Gastroesophageal sphincter (tissue), 4 donors: Measurements from ENCODE around the gene KLK6. TPM values are rescaled to one million over a fixed set of nuclear protein-coding genes. Genes with fewer than 3 reads are reported as not detected.

Source experiments
- ATAC-seq: fragments of 150-250 bp; one replicate; pipeline ENCODE4 v1.9.1; 2016; ENCODE audit warnings: mild to moderate bottlenecking, moderate library complexity
- H3K27ac ChIP-seq, 4 donors: fragments of 200-600 bp; sonication (generic) in 3 of 4; 1 replicate in 3 of 4; 2 replicates in 1 of 4; pipeline ENCODE4 v1.5.1; 2016 to 2019
- H3K27me3 ChIP-seq: fragments of 200-600 bp; sonication (generic); one replicate; pipeline ENCODE4 v1.5.1; 2019
- H3K36me3 ChIP-seq, 2 donors: fragments of 200-600 bp; sonication (generic); one replicate each; pipeline ENCODE4 v1.5.1; 2019; ENCODE audit warnings: control low read depth in 1 of 2
- H3K4me1 ChIP-seq, 3 donors: fragments of 200-600 bp; sonication (generic); 1 replicate in 2 of 3; 2 replicates in 1 of 3; pipeline ENCODE4 v1.5.1; 2016 to 2019; ENCODE audit warnings: control low read depth in 2 of 3
- H3K4me3 ChIP-seq, 2 donors: fragments of 200-600 bp; sonication (generic); one replicate each; pipeline ENCODE4 v1.5.1; 2019; ENCODE audit warnings: mild to moderate bottlenecking in 1 of 2, moderate library complexity in 1 of 2
- H3K9me3 ChIP-seq, 3 donors: fragments of 200-600 bp; sonication (generic); one replicate each; pipeline ENCODE4 v1.5.1; 2017 to 2019; ENCODE audit warnings: control low read depth in 2 of 3
- CTCF ChIP-seq, 4 experiments: fragments of 200-600 bp in 2 of 4; fragments of 450-650 bp in 2 of 4; sonication (generic) in 1 of 4; IDR thresholded peaks; one replicate each; pipeline ENCODE4 v1.5.1; 2017 to 2019; ENCODE audit warnings: antibody characterized with exemption in 4 of 4, mild to moderate bottlenecking in 2 of 4, moderate library complexity in 2 of 4
- EP300 ChIP-seq: sonication (generic); formaldehyde crosslinking; IDR thresholded peaks from one replicate; pipeline ENCODE4 v1.6.1; 2017; ENCODE audit warnings: antibody characterized with exemption, mild to moderate bottlenecking
- POLR2A ChIP-seq, 2 donors: fragments of 450-650 bp; IDR thresholded peaks; one replicate each; pipeline ENCODE4 v1.6.1; 2017; ENCODE audit warnings: antibody characterized with exemption in 2 of 2, mild to moderate bottlenecking in 2 of 2, moderate library complexity in 1 of 2
- POLR2AphosphoS5 ChIP-seq: sonication (generic); formaldehyde crosslinking; IDR thresholded peaks from one replicate; pipeline ENCODE4 v1.6.1; 2017; ENCODE audit warnings: antibody characterized with exemption
- whole genome bisulfite sequencing, 2 donors: methylation state at CpG; one replicate each; pipeline ENCODE4 v1.1.5; 2018; ENCODE audit warnings: low coverage in 1 of 2; 5-methylcytosine and 5-hydroxymethylcytosine counted together
- total RNA-seq, 4 donors: library from RNA; depleted of rRNA; stranded (reverse); fragments of >200 nt; gene quantifications; one replicate each; pipeline ENCODE4 v1.1.0, GENCODE V29; 2016

KLK6 gene
- total RNA-seq, 4 donors from 2014 or later, result 1.1 to 7.8 TPM; not detected in 2

- 20% methylated on average over 1 of the region's 7 CpGs; no CpG with 5 or more reads in 1 of the 2 donors for WGBS, 2 donors
- H3K4me3 ChIP-seq, result no peak overlapping the region
- TF ChIP-seq CTCF (IDR thresholded peaks at IDR 0.05) (no peak), POLR2AphosphoS5 (no peak), EP300 (no peak), POLR2A (IDR thresholded peaks at IDR 0.05) (no peak)
- H3K27ac ChIP-seq, result no peak overlapping the region
- H3K9me3 ChIP-seq, result no peaks in the 10 kb centered on the region
- no peak for ATAC-seq
- H3K36me3 ChIP-seq, result no peaks in the 10 kb centered on the region
- H3K4me1 ChIP-seq, result no peaks in the 10 kb centered on the region
- peaks cover 95% of the 10 kb centered on the region for H3K27me3 ChIP-seq
These were observed 527 bp downstream of the KLK6 start for GRCh38 chr19:50968716-50969412.

GRCh38 chr19:50967929-50968715, 1.3 kb downstream of the KLK6 start:
- H3K27ac ChIP-seq, result no peak overlapping the region
- WGBS, 2 donors, result 30% methylated on average over 6 to 11 of the region's 20 CpGs
- peaks cover 95% of the 10 kb centered on the region for H3K27me3 ChIP-seq
- no peak overlapping the region for H3K4me3 ChIP-seq
- H3K36me3 ChIP-seq, result no peaks in the 10 kb centered on the region
- H3K4me1 ChIP-seq, result no peaks in the 10 kb centered on the region
- ATAC-seq, result no peak
- H3K9me3 ChIP-seq, result no peaks in the 10 kb centered on the region
- no peak for TF ChIP-seq EP300
- no peak for TF ChIP-seq CTCF (IDR thresholded peaks at IDR 0.05)
- no peak for TF ChIP-seq POLR2AphosphoS5
- no peak for TF ChIP-seq POLR2A (IDR thresholded peaks at IDR 0.05)

- 70 to 74% methylated on average over 3 of the region's 3 CpGs for WGBS, 2 donors
These were observed 5.1 kb downstream of the KLK6 start for GRCh38 chr19:50964266-50964665.

GRCh38 chr19:50963381-50963780, 6.0 kb downstream of the KLK6 start:
- Histone ChIP-seq H3K4me1 (no peaks in the 10 kb centered on the region), H3K9me3 (no peaks in the 10 kb centered on the region), H3K27me3 (peaks cover 88% of the 10 kb centered on the region), H3K36me3 (no peaks in the 10 kb centered on the region), H3K4me3 (no peak overlapping the region), H3K27ac (no peak overlapping the region)
- TF ChIP-seq EP300 (no peak), POLR2AphosphoS5 (no peak), CTCF (IDR thresholded peaks at IDR 0.05) (no peak), POLR2A (IDR thresholded peaks at IDR 0.05) (no peak)
- no peak for ATAC-seq
- WGBS, 2 donors, result 56 to 83% methylated on average over 2 to 4 of the region's 6 CpGs

More at GRCh38 chr19:50964266-50964665, 5.1 kb downstream of the KLK6 start:
- H3K4me3 ChIP-seq, result no peak overlapping the region
- ATAC-seq, result no peak
- TF ChIP-seq POLR2AphosphoS5, result no peak
- no peak for TF ChIP-seq EP300
- no peak for TF ChIP-seq POLR2A (IDR thresholded peaks at IDR 0.05)
- no peak for TF ChIP-seq CTCF (IDR thresholded peaks at IDR 0.05)
- no peaks in the 10 kb centered on the region for H3K4me1 ChIP-seq
- no peaks in the 10 kb centered on the region for H3K9me3 ChIP-seq
- peaks cover 88% of the 10 kb centered on the region for H3K27me3 ChIP-seq
- H3K36me3 ChIP-seq, result no peaks in the 10 kb centered on the region
- no peak overlapping the region for H3K27ac ChIP-seq
